Muscle layer of duodenum (tissue), 2 donors: ENCODE measurements around the gene DEFB132.
"Not testable (repeated sequence)": the region's sequence is repeated elsewhere in the genome, so short reads cannot be mapped to it uniquely, and the experiment has no call there.

Experiments
- H3K27ac ChIP-seq: one replicate; pipeline ENCODE4 v1.7.0; 2013; ENCODE audit warnings: mild to moderate bottlenecking, low read length
- H3K27me3 ChIP-seq: one replicate; pipeline ENCODE4 v1.7.0; 2013; ENCODE audit warnings: low read depth, mild to moderate bottlenecking, control low read depth, low read length
- H3K36me3 ChIP-seq, 2 donors: one replicate each; pipeline ENCODE4 v1.7.0; 2013; ENCODE audit warnings: low read length in 2 of 2, control low read depth in 1 of 2, mild to moderate bottlenecking in 1 of 2; ENCODE audit not compliant: insufficient read depth in 2 of 2, control insufficient read depth in 1 of 2
- H3K4me1 ChIP-seq, 2 donors: one replicate each; pipeline ENCODE4 v1.7.0; 2013; ENCODE audit warnings: low read length in 2 of 2, mild to moderate bottlenecking in 2 of 2, control low read depth in 1 of 2, moderate library complexity in 1 of 2; ENCODE audit not compliant: insufficient read depth in 2 of 2, control insufficient read depth in 1 of 2
- H3K4me3 ChIP-seq, 2 donors: one replicate each; pipeline ENCODE4 v1.7.0; 2013; ENCODE audit warnings: low read length in 2 of 2, low read depth in 1 of 2, mild to moderate bottlenecking in 1 of 2
- H3K9me3 ChIP-seq, 2 donors: one replicate each; pipeline ENCODE4 v1.7.0; 2013; ENCODE audit warnings: low read length in 2 of 2, control low read depth in 1 of 2, mild to moderate bottlenecking in 1 of 2; ENCODE audit not compliant: control insufficient read depth in 1 of 2
- donor health status: healthy.

DEFB132 gene

GRCh38 chr20:227439-228105 is 30.0 kb upstream of the DEFB132 start:
- H3K4me3 ChIP-seq, result no peak overlapping the region
- no peaks in the 10 kb centered on the region for H3K9me3 ChIP-seq
- H3K36me3 ChIP-seq, result no peaks in the 10 kb centered on the region
- no peaks in the 10 kb centered on the region for H3K4me1 ChIP-seq
- H3K27me3 ChIP-seq, result no peaks in the 10 kb centered on the region
- no peak overlapping the region for H3K27ac ChIP-seq

GRCh38 chr20:235891-236290 is 21.6 kb upstream of the DEFB132 start:
- H3K4me3 ChIP-seq, result no peak overlapping the region
- H3K27ac ChIP-seq, result no peak overlapping the region
- no peaks in the 10 kb centered on the region for H3K27me3 ChIP-seq
- H3K4me1 ChIP-seq, result no peaks in the 10 kb centered on the region
- H3K36me3 ChIP-seq, result no peaks in the 10 kb centered on the region
- no peaks in the 10 kb centered on the region for H3K9me3 ChIP-seq

GRCh38 chr20:237489-237888 is 20.0 kb upstream of the DEFB132 start:
- Histone ChIP-seq H3K27ac (no peak overlapping the region), H3K27me3 (no peaks in the 10 kb centered on the region), H3K36me3 (no peaks in the 10 kb centered on the region), H3K9me3 (no peaks in the 10 kb centered on the region), H3K4me3 (peak overlapping the region in 1 of 2 donors; percentile 4), H3K4me1 (no peaks in the 10 kb centered on the region)

- H3K4me3 ChIP-seq, result peak overlapping the region in 1 of 2 donors; percentile 4
- H3K27me3 ChIP-seq, result no peaks in the 10 kb centered on the region
- no peaks in the 10 kb centered on the region for H3K4me1 ChIP-seq
- no peaks in the 10 kb centered on the region for H3K36me3 ChIP-seq
- no peaks in the 10 kb centered on the region for H3K9me3 ChIP-seq
- no peak overlapping the region for H3K27ac ChIP-seq
Measured at GRCh38 chr20:237929-238328, 19.6 kb upstream of the DEFB132 start.

- Histone ChIP-seq H3K36me3 (no peaks in the 10 kb centered on the region), H3K27me3 (no peaks in the 10 kb centered on the region), H3K4me3 (no peak overlapping the region), H3K27ac (no peak overlapping the region), H3K9me3 (peaks cover 0 to 2% of the 10 kb centered on the region in 2 donors), H3K4me1 (no peaks in the 10 kb centered on the region)
Measured at GRCh38 chr20:242905-243304, 14.6 kb upstream of the DEFB132 start.

- no peaks in the 10 kb centered on the region for H3K27me3 ChIP-seq
- H3K36me3 ChIP-seq, result no peaks in the 10 kb centered on the region
Measured at GRCh38 chr20:251354-251753, 6.2 kb upstream of the DEFB132 start.

GRCh38 chr20:252801-253200 is 4.7 kb upstream of the DEFB132 start:
- no peaks in the 10 kb centered on the region for H3K4me1 ChIP-seq
- no peaks in the 10 kb centered on the region for H3K36me3 ChIP-seq
- H3K4me3 ChIP-seq, result no peak overlapping the region

More at GRCh38 chr20:251354-251753, 6.2 kb upstream of the DEFB132 start:
- Histone ChIP-seq H3K4me3 (no peak overlapping the region), H3K9me3 (peaks cover 0 to 2% of the 10 kb centered on the region in 2 donors), H3K4me1 (no peaks in the 10 kb centered on the region), H3K27ac (no peak overlapping the region)

GRCh38 chr20:253447-253846 is 4.1 kb upstream of the DEFB132 start:
- H3K27me3 ChIP-seq, H3K36me3 ChIP-seq, H3K4me3 ChIP-seq, H3K9me3 ChIP-seq, H3K27ac ChIP-seq, H3K4me1 ChIP-seq: not testable (repeated sequence)

More at GRCh38 chr20:252801-253200, 4.7 kb upstream of the DEFB132 start:
- Histone ChIP-seq H3K27ac (no peak overlapping the region), H3K9me3 (no peaks in the 10 kb centered on the region), H3K27me3 (no peaks in the 10 kb centered on the region)

GRCh38 chr20:258269-258858 is 840 bp downstream of the DEFB132 start:
- Histone ChIP-seq H3K4me3 (no peak overlapping the region), H3K9me3 (no peaks in the 10 kb centered on the region), H3K4me1 (no peaks in the 10 kb centered on the region), H3K36me3 (no peaks in the 10 kb centered on the region), H3K27ac (no peak overlapping the region), H3K27me3 (no peaks in the 10 kb centered on the region)

GRCh38 chr20:258963-259362 is 1.4 kb downstream of the DEFB132 start:
- H3K9me3 ChIP-seq, result no peaks in the 10 kb centered on the region

GRCh38 chr20:259981-260380 is 2.5 kb downstream of the DEFB132 start:
- Histone ChIP-seq H3K4me3 (no peak overlapping the region), H3K27me3 (no peaks in the 10 kb centered on the region), H3K4me1 (no peaks in the 10 kb centered on the region), H3K36me3 (no peaks in the 10 kb centered on the region), H3K27ac (no peak overlapping the region), H3K9me3 (no peaks in the 10 kb centered on the region)

More at GRCh38 chr20:258963-259362, 1.4 kb downstream of the DEFB132 start:
- no peak overlapping the region for H3K4me3 ChIP-seq
- H3K36me3 ChIP-seq, result no peaks in the 10 kb centered on the region
- H3K27ac ChIP-seq, result no peak overlapping the region
- H3K27me3 ChIP-seq, result no peaks in the 10 kb centered on the region
- H3K4me1 ChIP-seq, result no peaks in the 10 kb centered on the region

GRCh38 chr20:263701-264100 is 6.2 kb downstream of the DEFB132 start:
- no peak overlapping the region for H3K4me3 ChIP-seq
- no peaks in the 10 kb centered on the region for H3K9me3 ChIP-seq
- no peaks in the 10 kb centered on the region for H3K27me3 ChIP-seq

More at GRCh38 chr20:263701-264100, 6.2 kb downstream of the DEFB132 start:
- Histone ChIP-seq H3K36me3 (no peaks in the 10 kb centered on the region), H3K27ac (no peak overlapping the region), H3K4me1 (peaks cover 0 to 3% of the 10 kb centered on the region in 2 donors)
